NCI-H82 (cell line): Measurements from ENCODE around the gene WASF2.

Experiments
- DNase-seq: peaks from one replicate; lab custom pipeline; 2025; lab: John Stamatoyannopoulos, UW

Gene WASF2

GRCh38 chr1:27358038-27358927, 131.7 kb downstream of the WASF2 start:
- no peak for DNase-seq

DNA sequence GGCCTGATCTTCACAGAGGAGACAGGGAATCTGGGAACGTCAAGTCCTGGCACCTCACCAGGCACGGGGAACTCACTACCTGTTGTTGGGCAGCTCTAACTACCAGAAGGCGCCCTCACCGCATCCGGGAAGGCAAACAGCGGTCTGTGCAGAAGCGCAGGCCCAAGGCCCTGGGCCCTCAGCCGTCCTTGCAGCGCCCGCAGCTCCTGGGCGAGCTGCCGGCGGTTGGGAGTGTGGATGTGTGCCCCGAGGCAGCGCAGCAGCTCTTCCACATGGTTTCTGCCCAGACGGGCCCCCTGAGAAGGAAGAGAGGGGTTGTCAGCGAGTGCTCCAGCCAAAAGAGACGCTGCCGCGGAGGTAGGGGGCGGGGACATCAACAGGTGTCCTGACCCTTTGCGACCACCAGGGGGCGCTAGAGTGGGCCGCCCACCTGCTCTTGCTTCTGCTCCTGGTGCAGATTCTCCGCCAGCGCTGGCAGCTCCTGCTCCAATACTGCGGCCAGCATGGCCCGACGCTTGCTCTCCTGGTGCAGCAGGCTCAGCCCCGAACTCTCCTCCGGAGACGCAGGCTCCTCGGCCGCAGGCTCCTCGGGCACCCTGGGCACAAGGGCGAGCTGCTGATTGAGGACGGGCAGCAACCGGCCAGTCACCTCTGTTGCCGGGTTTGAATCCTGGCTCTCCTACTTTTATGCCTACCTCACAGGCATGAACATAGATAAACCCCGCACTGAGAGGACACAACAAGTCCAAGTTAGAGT, 132.5 kb downstream of the WASF2 start:
- DNase-seq = peak; percentile 83

- DNase-seq = peak; percentile 38
These were observed 133.2 kb downstream of the WASF2 start for GRCh38 chr1:27356619-27357280.

GRCh38 chr1:27356277-27356618, 133.7 kb downstream of the WASF2 start:
- DNase-seq = no peak

GRCh38 chr1:27355683-27356082, 134.3 kb downstream of the WASF2 start:
- no peak for DNase-seq
